Neural crest cell (in vitro differentiated cells): ENCODE results near the gene HCFC1. TPM values are rescaled to one million over a fixed set of nuclear protein-coding genes. Genes with fewer than 3 reads are reported as not detected.

Experiments
- DNase-seq: peaks from one replicate; pipeline ENCODE4 v3.0.0; 2021; ENCODE audit warnings: low read depth, mixed read lengths, low spot score
- H3K27ac Mint-ChIP-seq: one replicate; pipeline ENCODE4 v1.8.0; 2021; ENCODE audit warnings: mild to moderate bottlenecking, mixed read lengths; ENCODE audit not compliant: unreplicated experiment
- H3K27me3 Mint-ChIP-seq: 2 replicates; pipeline ENCODE4 v1.8.0; 2021; ENCODE audit warnings: low read depth, mild to moderate bottlenecking, mixed read lengths
- H3K36me3 Mint-ChIP-seq: 2 replicates; pipeline ENCODE4 v1.8.0; 2021; ENCODE audit warnings: low read depth, mild to moderate bottlenecking, mixed read lengths
- H3K4me1 Mint-ChIP-seq: 2 replicates; pipeline ENCODE4 v1.8.0; 2021; ENCODE audit warnings: mixed read lengths
- H3K4me3 Mint-ChIP-seq: one replicate; pipeline ENCODE4 v1.8.0; 2021; ENCODE audit warnings: mild to moderate bottlenecking, mixed read lengths
- H3K9me3 Mint-ChIP-seq: 2 replicates; pipeline ENCODE4 v1.8.0; 2021; ENCODE audit warnings: mixed read lengths
- CTCF ChIP-seq: fragments of 200-600 bp; sonication (generic); conservative IDR thresholded peaks from 2 replicates; pipeline ENCODE4 v1.5.0; 2021; ENCODE audit warnings: antibody characterized with exemption, mild to moderate bottlenecking
- total RNA-seq: library from RNA; stranded (reverse); gene quantifications from 2 replicates; pipeline ENCODE4 v1.2.1, GENCODE V29; 2021

Gene HCFC1
- total RNA-seq, 1 donor from 2014 or later: 168 TPM

DNA sequence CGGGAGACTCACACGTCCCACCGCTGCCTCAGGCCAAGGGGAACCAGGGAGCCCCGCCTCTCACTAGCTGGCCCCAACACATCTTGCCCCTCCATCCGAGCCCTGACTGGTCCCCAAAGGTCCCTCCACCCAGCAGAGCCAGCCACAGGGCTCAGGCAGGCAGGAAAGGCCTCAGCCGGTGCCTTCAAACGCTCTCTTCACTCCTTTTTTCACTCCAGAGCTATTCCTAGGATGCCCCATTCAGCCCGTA, 44.0 kb downstream of the HCFC1 start:
- H3K4me1 Mint-ChIP-seq: peaks cover 33% of the 10 kb centered on the region
- no peak for DNase-seq
- no peaks in the 10 kb centered on the region for H3K9me3 Mint-ChIP-seq
- peaks cover 5% of the 10 kb centered on the region for H3K27me3 Mint-ChIP-seq
- peak overlapping the region; percentile 86 for H3K27ac Mint-ChIP-seq
- H3K36me3 Mint-ChIP-seq: peaks cover 10% of the 10 kb centered on the region
- no peak for TF ChIP-seq CTCF
- H3K4me3 Mint-ChIP-seq: peak overlapping the region; percentile 91

- H3K4me3 Mint-ChIP-seq: peak overlapping the region; percentile 91
- peak overlapping the region; percentile 86 for H3K27ac Mint-ChIP-seq
- H3K27me3 Mint-ChIP-seq: peaks cover 6% of the 10 kb centered on the region
- no peak for TF ChIP-seq CTCF
- peaks cover 10% of the 10 kb centered on the region for H3K36me3 Mint-ChIP-seq
- DNase-seq: no peak
- H3K4me1 Mint-ChIP-seq: peaks cover 36% of the 10 kb centered on the region
- no peaks in the 10 kb centered on the region for H3K9me3 Mint-ChIP-seq
Observed at GRCh38 chrX:153926858-153927671, 44.6 kb downstream of the HCFC1 start.

DNA sequence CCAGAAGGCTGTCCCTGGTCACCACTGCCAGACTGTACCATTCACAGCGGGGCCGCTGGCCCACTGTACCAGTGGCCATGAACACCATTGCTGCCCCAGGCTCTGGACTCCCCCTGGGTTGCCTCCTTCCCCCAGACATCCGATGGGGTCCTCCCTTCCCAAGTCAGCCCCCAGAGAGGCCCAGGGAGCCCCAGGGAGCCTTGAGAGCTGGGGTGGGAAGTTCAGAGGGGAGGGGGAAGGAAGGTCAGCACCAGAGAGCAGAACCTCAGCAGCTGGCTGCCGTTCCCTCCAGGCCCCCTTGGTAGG, 45.1 kb downstream of the HCFC1 start:
- no peak for TF ChIP-seq CTCF
- peaks cover 8% of the 10 kb centered on the region for H3K36me3 Mint-ChIP-seq
- no peak for DNase-seq
- H3K27ac Mint-ChIP-seq: no peak overlapping the region
- peaks cover 36% of the 10 kb centered on the region for H3K4me1 Mint-ChIP-seq
- H3K27me3 Mint-ChIP-seq: peaks cover 6% of the 10 kb centered on the region
- H3K9me3 Mint-ChIP-seq: no peaks in the 10 kb centered on the region
- H3K4me3 Mint-ChIP-seq: no peak overlapping the region

DNA sequence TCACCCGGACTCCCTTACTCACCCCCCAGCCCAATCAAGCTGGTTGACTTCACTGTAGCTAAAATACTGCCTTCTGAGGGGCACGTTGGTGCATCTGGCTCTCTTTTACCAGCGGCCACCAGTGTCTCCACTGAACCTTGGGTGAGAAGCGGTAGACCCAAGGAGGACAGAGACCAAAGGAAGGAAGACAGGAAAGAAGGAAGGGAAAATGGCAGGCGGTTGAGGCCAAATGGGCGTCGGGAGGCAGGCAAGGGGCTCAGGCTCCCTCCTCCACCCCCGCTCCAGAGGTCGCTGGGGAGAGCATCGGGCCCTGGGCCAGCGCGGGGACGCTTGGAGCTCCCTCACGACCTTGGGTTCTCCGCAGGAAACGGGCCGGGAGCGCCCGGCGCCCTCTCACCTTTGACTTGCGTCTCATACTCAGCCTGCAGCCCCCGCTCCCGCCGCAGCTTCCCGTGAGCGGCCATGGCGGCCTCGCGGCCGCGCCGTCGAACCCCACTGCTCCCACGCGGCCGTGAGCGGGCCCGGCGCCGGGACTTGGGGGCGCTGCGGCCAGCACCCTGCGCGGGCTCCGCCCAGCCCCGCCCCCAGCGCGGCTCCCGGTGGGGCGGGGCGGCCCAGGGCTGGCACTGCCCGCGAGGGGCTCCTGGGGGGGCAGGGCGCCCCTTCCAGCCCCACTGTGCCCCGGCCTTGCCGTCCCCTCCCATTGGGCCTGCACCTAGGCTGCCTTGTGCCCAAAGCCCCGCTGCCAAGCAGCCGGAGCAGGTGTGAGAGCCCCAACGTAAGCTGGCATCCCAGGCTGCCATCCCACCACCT, 45.7 kb downstream of the HCFC1 start, which contains the start of gene ARHGAP4:
Gene ARHGAP4, minus strand, starts transcription at position 526 of the 813 bp plus-strand sequence. Its CDS starts 62 bp downstream, at position 464.
- H3K27ac Mint-ChIP-seq: peak within 1 kb of the TSS; percentile 12
- H3K36me3 Mint-ChIP-seq: peaks cover 5% of the 10 kb centered on the region
- DNase-seq: no peak
- peaks cover 6% of the 10 kb centered on the region for H3K27me3 Mint-ChIP-seq
- no peaks in the 10 kb centered on the region for H3K9me3 Mint-ChIP-seq
- peak within 1 kb of the TSS; percentile 91 for H3K4me3 Mint-ChIP-seq
- H3K4me1 Mint-ChIP-seq: peaks cover 36% of the 10 kb centered on the region
- TF ChIP-seq CTCF: no peak

GRCh38 chrX:153925387-153925738, 46.3 kb downstream of the HCFC1 start:
- Mint-ChIP-seq H3K9me3 (no peaks in the 10 kb centered on the region), H3K4me1 (peaks cover 36% of the 10 kb centered on the region), H3K36me3 (peaks cover 5% of the 10 kb centered on the region), H3K4me3 (peak overlapping the region; percentile 44), H3K27ac (no peak overlapping the region), H3K27me3 (peaks cover 6% of the 10 kb centered on the region)
- TF ChIP-seq CTCF: no peak
- DNase-seq: no peak
